WERI-Rb-1 (cell line): ENCODE data around the gene PIP4P1.
A peak's percentile ranks its signal among the peaks of the same experiment; 100 is the strongest.

Experiments
- DNase-seq: peaks from one replicate; pipeline ENCODE4 v3.0.0-alpha.2; 2020
- H3K27ac ChIP-seq: fragments of 250-450 bp; sonication (Bioruptor Pico); 2 replicates; pipeline ENCODE4 v1.5.1; 2020; ENCODE audit warnings: mild to moderate bottlenecking, moderate library complexity
- H3K27me3 ChIP-seq: fragments of 250-450 bp; sonication (Bioruptor Pico); 2 replicates; pipeline ENCODE4 v1.5.1; 2021; ENCODE audit warnings: mild to moderate bottlenecking, low read depth, moderate library complexity; ENCODE audit not compliant: insufficient read depth, severe bottlenecking
- H3K36me3 ChIP-seq: fragments of 250-450 bp; sonication (Bioruptor Pico); 2 replicates; pipeline ENCODE4 v1.5.1; 2020; ENCODE audit warnings: mild to moderate bottlenecking, moderate library complexity
- H3K4me3 ChIP-seq: 2 replicates; pipeline ENCODE4 v1.5.1; 2011; ENCODE audit warnings: low read depth, mild to moderate bottlenecking, control low read depth, low read length
- H3K9me3 ChIP-seq: fragments of 250-450 bp; sonication (Bioruptor Pico); 2 replicates; pipeline ENCODE4 v1.5.1; 2021; ENCODE audit warnings: mild to moderate bottlenecking, moderate library complexity; ENCODE audit not compliant: severe bottlenecking
- TF ChIP-seq, protein P1 (sequence below): IDR thresholded peaks from 2 replicates; pipeline ENCODE4 v1.5.1; 2011; ENCODE audit warnings: low read depth, mild to moderate bottlenecking, control low read depth, inconsistent platforms, low read length

Gene PIP4P1

DNA sequence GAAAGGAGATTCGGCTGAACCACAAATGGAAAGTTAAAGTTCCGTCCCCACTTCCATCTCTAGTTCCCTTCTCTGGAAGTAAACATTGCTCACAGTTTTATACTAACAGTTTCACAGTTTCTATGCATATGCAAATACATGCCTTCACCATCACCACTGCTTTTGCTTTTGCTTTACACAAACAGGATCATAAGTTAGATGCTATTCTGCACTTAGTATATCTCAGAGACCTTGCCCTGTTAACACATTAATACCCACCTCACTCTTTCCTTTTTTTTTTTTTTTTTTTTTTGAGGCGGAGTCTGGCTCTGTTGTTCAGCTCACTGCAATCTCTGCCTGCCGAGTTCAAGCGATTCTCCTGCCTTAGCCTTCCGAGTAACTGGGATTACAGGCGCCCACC, 48.8 kb downstream of the PIP4P1 start:
- TF ChIP-seq, protein P1, sequence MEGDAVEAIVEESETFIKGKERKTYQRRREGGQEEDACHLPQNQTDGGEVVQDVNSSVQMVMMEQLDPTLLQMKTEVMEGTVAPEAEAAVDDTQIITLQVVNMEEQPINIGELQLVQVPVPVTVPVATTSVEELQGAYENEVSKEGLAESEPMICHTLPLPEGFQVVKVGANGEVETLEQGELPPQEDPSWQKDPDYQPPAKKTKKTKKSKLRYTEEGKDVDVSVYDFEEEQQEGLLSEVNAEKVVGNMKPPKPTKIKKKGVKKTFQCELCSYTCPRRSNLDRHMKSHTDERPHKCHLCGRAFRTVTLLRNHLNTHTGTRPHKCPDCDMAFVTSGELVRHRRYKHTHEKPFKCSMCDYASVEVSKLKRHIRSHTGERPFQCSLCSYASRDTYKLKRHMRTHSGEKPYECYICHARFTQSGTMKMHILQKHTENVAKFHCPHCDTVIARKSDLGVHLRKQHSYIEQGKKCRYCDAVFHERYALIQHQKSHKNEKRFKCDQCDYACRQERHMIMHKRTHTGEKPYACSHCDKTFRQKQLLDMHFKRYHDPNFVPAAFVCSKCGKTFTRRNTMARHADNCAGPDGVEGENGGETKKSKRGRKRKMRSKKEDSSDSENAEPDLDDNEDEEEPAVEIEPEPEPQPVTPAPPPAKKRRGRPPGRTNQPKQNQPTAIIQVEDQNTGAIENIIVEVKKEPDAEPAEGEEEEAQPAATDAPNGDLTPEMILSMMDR, result no peak
- no peak overlapping the region; the same call in 1 of the 2 replicates for H3K27ac ChIP-seq
- peaks cover 9% of the 10 kb centered on the region for H3K36me3 ChIP-seq
- H3K9me3 ChIP-seq, result no peaks in the 10 kb centered on the region
- H3K27me3 ChIP-seq, result no peaks in the 10 kb centered on the region
- H3K4me3 ChIP-seq, result peak overlapping the region; percentile 87
- DNase-seq, result no peak

DNA sequence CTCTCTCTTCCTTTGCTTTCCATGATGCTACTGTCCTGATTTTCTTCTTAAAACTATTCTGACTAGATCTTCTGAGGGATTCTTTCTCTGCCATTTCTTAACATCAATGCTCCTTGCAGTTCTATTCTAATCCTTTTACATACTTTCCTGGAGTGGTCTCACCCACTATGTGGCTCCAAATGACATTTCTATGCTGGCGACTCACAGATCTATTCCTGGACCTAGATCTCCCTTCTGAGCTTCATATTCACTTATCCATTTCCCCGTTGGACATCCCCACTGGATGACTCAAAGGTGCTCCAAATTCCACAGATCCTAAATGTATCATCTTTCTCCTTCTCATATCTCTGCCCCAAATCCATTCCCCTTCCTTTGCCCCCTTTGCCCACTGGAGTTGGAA, 52.0 kb downstream of the PIP4P1 start:
- DNase-seq, result no peak
- no peak overlapping the region for H3K4me3 ChIP-seq
- peaks cover 28% of the 10 kb centered on the region for H3K36me3 ChIP-seq

More for the DNA sequence above, 52.0 kb downstream of the PIP4P1 start:
- Histone ChIP-seq H3K27ac (no peak overlapping the region), H3K9me3 (no peaks in the 10 kb centered on the region), H3K27me3 (no peaks in the 10 kb centered on the region)
- TF ChIP-seq, protein P1, result no peak
